ENCODE measurements around the gene GSE1. TPM values are rescaled to one million over a fixed set of nuclear protein-coding genes. Genes with fewer than 3 reads are reported as not detected.

GSE1 gene
- total RNA-seq, 1 experiment from 2014 or later, result 124 TPM

DNA sequence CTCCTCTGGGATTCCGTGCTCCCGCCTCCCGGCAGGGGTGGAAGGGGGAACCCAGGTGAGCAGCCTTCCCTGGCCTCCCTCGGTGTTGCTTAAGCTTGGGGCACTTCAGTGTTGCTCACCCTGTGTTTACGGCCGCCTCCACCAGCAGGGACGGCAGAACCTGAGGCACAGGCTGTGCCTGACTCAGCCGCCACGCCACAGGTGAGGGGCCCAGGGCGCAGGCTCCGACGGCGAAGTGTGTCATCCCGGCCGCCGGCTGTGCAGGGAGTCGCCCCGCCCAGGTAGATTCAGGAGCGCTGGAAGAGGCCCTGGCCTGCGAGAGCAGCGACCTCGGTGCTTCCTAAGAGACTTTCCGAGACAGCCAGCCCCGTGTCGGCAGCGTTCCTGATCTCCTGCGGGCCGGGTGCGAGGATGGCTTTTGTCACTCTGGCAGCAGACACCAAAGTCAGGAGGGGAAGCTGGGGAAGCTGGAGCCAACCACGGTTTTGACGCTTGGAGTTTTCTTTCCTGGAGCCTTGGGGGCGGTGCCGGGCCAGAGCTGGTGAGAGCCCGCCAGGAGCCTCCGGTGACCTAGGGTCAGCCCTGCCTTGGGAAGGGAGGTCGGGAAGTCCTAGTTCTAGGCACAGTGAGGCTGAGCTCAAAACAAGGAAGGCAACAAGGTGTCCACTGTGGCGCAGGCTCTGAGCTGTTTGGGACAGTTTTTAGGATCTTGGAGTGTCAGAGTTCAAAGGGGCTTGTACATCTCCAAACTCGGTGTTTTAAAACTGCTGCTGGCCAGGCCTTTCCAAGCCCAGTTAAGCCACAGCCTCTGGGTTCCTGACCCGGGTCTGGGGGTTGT is 2.1 kb downstream of the GSE1 start (continued):
- TF ChIP-seq, protein P1, sequence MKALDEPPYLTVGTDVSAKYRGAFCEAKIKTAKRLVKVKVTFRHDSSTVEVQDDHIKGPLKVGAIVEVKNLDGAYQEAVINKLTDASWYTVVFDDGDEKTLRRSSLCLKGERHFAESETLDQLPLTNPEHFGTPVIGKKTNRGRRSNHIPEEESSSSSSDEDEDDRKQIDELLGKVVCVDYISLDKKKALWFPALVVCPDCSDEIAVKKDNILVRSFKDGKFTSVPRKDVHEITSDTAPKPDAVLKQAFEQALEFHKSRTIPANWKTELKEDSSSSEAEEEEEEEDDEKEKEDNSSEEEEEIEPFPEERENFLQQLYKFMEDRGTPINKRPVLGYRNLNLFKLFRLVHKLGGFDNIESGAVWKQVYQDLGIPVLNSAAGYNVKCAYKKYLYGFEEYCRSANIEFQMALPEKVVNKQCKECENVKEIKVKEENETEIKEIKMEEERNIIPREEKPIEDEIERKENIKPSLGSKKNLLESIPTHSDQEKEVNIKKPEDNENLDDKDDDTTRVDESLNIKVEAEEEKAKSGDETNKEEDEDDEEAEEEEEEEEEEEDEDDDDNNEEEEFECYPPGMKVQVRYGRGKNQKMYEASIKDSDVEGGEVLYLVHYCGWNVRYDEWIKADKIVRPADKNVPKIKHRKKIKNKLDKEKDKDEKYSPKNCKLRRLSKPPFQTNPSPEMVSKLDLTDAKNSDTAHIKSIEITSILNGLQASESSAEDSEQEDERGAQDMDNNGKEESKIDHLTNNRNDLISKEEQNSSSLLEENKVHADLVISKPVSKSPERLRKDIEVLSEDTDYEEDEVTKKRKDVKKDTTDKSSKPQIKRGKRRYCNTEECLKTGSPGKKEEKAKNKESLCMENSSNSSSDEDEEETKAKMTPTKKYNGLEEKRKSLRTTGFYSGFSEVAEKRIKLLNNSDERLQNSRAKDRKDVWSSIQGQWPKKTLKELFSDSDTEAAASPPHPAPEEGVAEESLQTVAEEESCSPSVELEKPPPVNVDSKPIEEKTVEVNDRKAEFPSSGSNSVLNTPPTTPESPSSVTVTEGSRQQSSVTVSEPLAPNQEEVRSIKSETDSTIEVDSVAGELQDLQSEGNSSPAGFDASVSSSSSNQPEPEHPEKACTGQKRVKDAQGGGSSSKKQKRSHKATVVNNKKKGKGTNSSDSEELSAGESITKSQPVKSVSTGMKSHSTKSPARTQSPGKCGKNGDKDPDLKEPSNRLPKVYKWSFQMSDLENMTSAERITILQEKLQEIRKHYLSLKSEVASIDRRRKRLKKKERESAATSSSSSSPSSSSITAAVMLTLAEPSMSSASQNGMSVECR (CRISPR knock-in tag; IDR thresholded peaks at IDR 0.05; ENCODE audit: borderline replicate concordance), result peak; percentile 41; the same call in 1 of the 2 replicates
- no peak for TF ChIP-seq ZNF317 (CRISPR knock-in tag; IDR thresholded peaks at IDR 0.05; ENCODE audit: borderline replicate concordance, low read depth)
- peak; percentile 76 for TF ChIP-seq ZNF423 (CRISPR knock-in tag; IDR thresholded peaks at IDR 0.05)
- 0 out of 2 replicates have a peak, but pooled peaks have one; percentile 33 for TF ChIP-seq FOXK1 (CRISPR knock-in tag; IDR thresholded peaks at IDR 0.05)
- TF ChIP-seq GABPB1 (CRISPR knock-in tag; IDR thresholded peaks at IDR 0.05), result peak; percentile 55; the same call in 1 of the 2 replicates

DNA sequence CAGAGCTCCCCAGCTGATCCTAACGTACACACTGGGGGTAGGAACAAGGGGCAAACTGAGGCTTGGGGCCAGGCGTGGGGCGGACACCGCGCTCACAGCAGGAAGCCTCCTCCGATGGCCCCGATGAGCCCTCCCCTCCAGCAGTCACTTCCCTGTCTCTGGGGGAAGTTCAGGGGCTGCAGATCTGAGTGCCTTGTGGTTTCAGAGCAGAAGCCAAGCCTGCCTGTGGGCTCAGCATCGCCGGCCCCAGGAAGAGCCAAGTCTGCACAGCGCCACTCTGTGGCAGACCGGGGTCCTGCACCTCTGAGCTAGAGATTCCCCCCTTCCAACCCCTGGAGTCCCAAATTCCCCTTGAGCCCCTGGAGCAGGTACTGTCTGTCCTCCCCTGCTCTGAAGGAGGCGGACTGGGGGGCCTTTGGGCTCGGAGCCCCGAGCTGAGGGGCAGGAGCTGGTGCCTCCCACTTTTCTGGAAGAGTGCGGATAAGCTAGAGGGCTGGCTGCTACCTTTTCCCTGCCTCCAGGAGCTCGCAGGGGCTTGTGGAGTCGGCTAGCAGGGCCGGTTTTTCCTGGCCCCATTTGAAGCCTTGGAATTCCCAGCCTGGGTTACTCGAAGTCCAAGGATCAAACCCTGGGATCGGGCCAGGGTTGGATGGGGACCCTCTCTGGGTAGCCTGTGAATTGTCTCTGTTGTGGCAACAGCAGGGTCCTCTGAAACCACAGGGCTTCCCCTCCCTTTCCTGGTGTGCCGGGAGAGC is 2.9 kb downstream of the GSE1 start:
- H3K4me3 Mint-ChIP-seq, result peak overlapping the region; percentile 64
- no peaks in the 10 kb centered on the region; the same call in 1 of the 2 replicates for H3K36me3 Mint-ChIP-seq
- no peaks in the 10 kb centered on the region for H3K27me3 Mint-ChIP-seq (ENCODE audit: low read depth)
- peaks cover 50% of the 10 kb centered on the region for H3K4me1 Mint-ChIP-seq
- peak; percentile 92 for DNase-seq (ENCODE audit: low spot score)
- H3K9me3 Mint-ChIP-seq, result no peaks in the 10 kb centered on the region
- TF ChIP-seq CREB1 (CRISPR knock-in tag; IDR thresholded peaks at IDR 0.05) (no peak), ZNF263 (CRISPR knock-in tag; IDR thresholded peaks at IDR 0.05; ENCODE audit: low read depth) (no peak), MAX (CRISPR knock-in tag; IDR thresholded peaks at IDR 0.05) (0 out of 2 replicates have a peak, but pooled peaks have one; percentile 56), FOXK1 (CRISPR knock-in tag; IDR thresholded peaks at IDR 0.05) (0 out of 2 replicates have a peak, but pooled peaks have one; percentile 34), FOXP4 (CRISPR knock-in tag; IDR thresholded peaks at IDR 0.05) (0 out of 2 replicates have a peak, but pooled peaks have one; percentile 21), ZNF423 (CRISPR knock-in tag; IDR thresholded peaks at IDR 0.05) (no peak), FOXP1 (CRISPR knock-in tag; IDR thresholded peaks at IDR 0.05; ENCODE audit: borderline replicate concordance) (0 out of 2 replicates have a peak, but pooled peaks have one; percentile 39)
- TF ChIP-seq, protein P2, sequence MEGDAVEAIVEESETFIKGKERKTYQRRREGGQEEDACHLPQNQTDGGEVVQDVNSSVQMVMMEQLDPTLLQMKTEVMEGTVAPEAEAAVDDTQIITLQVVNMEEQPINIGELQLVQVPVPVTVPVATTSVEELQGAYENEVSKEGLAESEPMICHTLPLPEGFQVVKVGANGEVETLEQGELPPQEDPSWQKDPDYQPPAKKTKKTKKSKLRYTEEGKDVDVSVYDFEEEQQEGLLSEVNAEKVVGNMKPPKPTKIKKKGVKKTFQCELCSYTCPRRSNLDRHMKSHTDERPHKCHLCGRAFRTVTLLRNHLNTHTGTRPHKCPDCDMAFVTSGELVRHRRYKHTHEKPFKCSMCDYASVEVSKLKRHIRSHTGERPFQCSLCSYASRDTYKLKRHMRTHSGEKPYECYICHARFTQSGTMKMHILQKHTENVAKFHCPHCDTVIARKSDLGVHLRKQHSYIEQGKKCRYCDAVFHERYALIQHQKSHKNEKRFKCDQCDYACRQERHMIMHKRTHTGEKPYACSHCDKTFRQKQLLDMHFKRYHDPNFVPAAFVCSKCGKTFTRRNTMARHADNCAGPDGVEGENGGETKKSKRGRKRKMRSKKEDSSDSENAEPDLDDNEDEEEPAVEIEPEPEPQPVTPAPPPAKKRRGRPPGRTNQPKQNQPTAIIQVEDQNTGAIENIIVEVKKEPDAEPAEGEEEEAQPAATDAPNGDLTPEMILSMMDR (IDR thresholded peaks at IDR 0.05), result peak; percentile 97
- TF ChIP-seq, protein P3, sequence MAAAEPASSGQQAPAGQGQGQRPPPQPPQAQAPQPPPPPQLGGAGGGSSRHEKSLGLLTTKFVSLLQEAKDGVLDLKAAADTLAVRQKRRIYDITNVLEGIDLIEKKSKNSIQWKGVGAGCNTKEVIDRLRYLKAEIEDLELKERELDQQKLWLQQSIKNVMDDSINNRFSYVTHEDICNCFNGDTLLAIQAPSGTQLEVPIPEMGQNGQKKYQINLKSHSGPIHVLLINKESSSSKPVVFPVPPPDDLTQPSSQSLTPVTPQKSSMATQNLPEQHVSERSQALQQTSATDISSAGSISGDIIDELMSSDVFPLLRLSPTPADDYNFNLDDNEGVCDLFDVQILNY (CRISPR knock-in tag; IDR thresholded peaks at IDR 0.05), result no peak
- TF ChIP-seq, protein P4, sequence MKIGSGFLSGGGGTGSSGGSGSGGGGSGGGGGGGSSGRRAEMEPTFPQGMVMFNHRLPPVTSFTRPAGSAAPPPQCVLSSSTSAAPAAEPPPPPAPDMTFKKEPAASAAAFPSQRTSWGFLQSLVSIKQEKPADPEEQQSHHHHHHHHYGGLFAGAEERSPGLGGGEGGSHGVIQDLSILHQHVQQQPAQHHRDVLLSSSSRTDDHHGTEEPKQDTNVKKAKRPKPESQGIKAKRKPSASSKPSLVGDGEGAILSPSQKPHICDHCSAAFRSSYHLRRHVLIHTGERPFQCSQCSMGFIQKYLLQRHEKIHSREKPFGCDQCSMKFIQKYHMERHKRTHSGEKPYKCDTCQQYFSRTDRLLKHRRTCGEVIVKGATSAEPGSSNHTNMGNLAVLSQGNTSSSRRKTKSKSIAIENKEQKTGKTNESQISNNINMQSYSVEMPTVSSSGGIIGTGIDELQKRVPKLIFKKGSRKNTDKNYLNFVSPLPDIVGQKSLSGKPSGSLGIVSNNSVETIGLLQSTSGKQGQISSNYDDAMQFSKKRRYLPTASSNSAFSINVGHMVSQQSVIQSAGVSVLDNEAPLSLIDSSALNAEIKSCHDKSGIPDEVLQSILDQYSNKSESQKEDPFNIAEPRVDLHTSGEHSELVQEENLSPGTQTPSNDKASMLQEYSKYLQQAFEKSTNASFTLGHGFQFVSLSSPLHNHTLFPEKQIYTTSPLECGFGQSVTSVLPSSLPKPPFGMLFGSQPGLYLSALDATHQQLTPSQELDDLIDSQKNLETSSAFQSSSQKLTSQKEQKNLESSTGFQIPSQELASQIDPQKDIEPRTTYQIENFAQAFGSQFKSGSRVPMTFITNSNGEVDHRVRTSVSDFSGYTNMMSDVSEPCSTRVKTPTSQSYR (CRISPR knock-in tag; IDR thresholded peaks at IDR 0.05), result 0 out of 2 replicates have a peak, but pooled peaks have one; percentile 21
- CTCF ChIA-PET, result interaction anchor here (0.5 to 9.0 kb wide), 101 partner anchors 10 to 552 kb away, joined by 3 to 160 read pairs (median 6); partner anchors contain the start of gene GINS2
- H3K27ac Mint-ChIP-seq, result no peak overlapping the region; the same call in 1 of the 2 replicates
- peak; percentile 23 for ATAC-seq
- POLR2A ChIA-PET, result interaction anchor here (1.0 to 1.4 kb wide), 3 partner anchors 10 to 154 kb away, joined by 3 to 5 read pairs (median 4); no protein-coding TSS in a partner anchor
